Measurements from ENCODE around the gene ZNF536.

GRCh38 chr19:30386551-30387143 is 14.5 kb downstream of the ZNF536 start:
- TF ChIP-seq CTCF (IDR thresholded peaks at IDR 0.05) (no peak), POLR2A (IDR thresholded peaks at IDR 0.05) (no peak)

Measured in esophagus squamous epithelium (tissue), 4 donors.